Thyroid gland (tissue), 4 donors: ENCODE results near the gene DMC1.

Experiments
- CTCF ChIP-seq, 6 experiments: fragments of 200-600 bp in 3 of 6; fragments of 450-650 bp in 3 of 6; sonication (generic) in 3 of 6; IDR thresholded peaks; one replicate each; pipeline ENCODE4 v1.5.1; 2016 to 2019; ENCODE audit warnings: antibody characterized with exemption in 6 of 6, mild to moderate bottlenecking in 2 of 6, inconsistent platforms in 1 of 6, moderate library complexity in 1 of 6
- POLR2A ChIP-seq, 2 donors: fragments of 450-650 bp; IDR thresholded peaks; one replicate each; pipeline ENCODE4 v1.6.1; 2017; ENCODE audit warnings: antibody characterized with exemption in 2 of 2, mild to moderate bottlenecking in 2 of 2, moderate library complexity in 1 of 2

- no peak for TF ChIP-seq CTCF (IDR thresholded peaks at IDR 0.05)
- no peak for TF ChIP-seq POLR2A (IDR thresholded peaks at IDR 0.05)
Measured at GRCh38 chr22:38569181-38569971, 607 bp downstream of the DMC1 start.
